ENCODE data around the gene HDAC11. TPM values are rescaled to one million over a fixed set of nuclear protein-coding genes. Genes with fewer than 3 reads are reported as not detected.

Gene HDAC11
- total and polyA plus RNA-seq, 7 donors: 9.2 to 29.6 (median 22.3) TPM

DNA sequence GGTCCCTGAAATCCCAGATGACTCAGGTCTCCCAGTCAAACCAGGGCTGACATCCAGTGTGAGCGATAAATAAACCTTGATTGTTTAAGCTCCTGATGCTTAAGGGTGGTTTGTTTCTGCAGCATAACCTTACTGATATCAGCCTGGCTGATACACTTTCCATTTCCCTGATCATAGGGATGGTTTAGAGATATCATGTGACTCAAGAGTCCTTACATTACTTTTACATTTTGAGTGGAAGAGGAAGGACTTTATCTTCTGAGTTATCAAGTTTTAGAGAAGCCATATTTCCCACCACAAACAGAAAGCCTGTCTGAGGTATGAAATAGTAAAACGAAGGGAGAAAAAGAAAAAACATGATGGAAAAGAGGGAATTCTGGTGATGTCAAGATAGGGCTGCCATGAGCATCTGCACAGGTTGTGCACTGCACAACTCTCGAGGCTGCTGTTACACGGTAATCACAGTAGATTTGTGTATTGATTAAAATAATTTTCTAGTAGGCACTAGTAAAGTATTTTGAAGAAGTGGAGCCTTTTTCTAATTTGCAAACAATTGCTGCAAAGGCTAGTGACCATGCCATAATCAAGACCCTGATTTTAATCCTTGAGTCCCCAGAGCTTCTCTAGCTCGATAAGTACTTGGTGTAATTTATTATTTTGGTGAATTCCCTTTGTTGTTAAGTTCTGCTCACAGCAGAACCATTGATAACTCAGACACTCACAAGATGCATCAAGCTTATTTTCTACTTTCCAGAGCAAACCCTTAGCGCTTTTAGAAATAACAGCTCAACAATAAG lies 34.7 kb downstream of the HDAC11 start:
- no peaks in the 10 kb centered on the region for H3K27me3 ChIP-seq (ENCODE audit: insufficient read depth in 3 of 3, low read length in 2 of 3)
- WGBS, 3 donors: 88 to 93% (median 91%) methylated on average over 6 of the region's 6 CpGs
- H3K4me1 ChIP-seq: no peaks in the 10 kb centered on the region
- no peak overlapping the region for H3K4me3 ChIP-seq
- no peaks in the 10 kb centered on the region for H3K9me3 ChIP-seq
- H3K36me3 ChIP-seq (ENCODE audit: insufficient read depth in 1 of 2, low read depth in 1 of 2): no peaks in the 10 kb centered on the region
- intact Hi-C loops (cut with DNase I): no loop called here
- TF ChIP-seq CTCF (IDR thresholded peaks at IDR 0.05): no peak
- no peak overlapping the region for H3K27ac ChIP-seq
- DNase-seq (no peak), ATAC-seq (no peak)

DNA sequence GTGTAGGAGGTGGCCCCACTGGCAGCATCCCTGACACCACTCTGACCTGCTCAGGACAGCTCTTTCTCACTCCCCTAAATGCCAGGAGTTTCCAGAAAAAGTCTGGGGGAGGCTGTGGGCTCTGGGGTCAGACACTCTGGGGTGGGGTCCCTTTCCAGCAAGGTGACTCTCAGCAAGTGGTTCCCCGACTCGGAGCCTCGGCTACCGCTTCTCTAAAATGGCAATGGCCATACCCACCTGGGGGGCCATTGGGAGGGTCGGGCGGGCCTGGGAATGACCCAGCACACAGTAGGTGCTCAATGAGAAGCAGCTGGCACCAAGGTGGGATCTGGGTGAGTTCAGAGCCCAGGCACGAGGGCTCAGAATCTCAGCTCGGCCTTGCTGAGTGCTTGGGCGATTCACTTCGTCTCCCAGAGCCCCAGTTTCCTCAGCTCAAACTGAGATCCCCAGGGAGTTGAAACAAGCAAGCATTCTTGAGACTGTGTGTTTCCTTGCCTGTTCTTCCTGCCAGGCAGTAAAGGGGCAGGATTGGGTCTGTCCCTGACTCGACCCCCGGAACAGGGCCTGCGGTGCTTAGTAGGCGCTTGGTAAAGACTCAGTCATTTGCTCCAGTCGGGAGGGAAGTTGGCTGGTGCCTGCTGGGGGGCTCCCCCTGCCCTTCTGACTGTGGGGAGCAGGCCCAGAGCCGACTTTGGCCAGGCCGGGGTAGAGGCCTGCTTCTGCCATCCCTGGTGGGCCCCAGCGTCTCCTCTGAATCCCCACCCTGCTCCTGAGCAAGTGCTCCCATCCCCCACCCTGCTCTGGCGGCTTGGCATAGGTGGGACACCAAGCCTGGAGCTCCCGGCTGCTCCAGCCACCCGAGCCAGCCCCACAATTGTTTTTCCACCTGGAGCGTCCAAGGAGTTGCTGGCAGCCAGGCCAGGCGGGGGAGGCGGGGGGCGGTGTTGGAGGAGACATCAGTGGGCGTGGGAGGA lies 36.0 kb downstream of the HDAC11 start:
- H3K9me3 ChIP-seq: no peaks in the 10 kb centered on the region
- no peak overlapping the region for H3K4me3 ChIP-seq
- H3K27me3 ChIP-seq (ENCODE audit: insufficient read depth in 3 of 3, low read length in 2 of 3): no peaks in the 10 kb centered on the region
- no peak overlapping the region for H3K27ac ChIP-seq
- intact Hi-C loops (cut with DNase I): no loop called here
- no peaks in the 10 kb centered on the region for H3K4me1 ChIP-seq
- ATAC-seq (peak in 2 of 4 donors; percentile 12 to 37), DNase-seq (peak; percentile 64 to 85)
- TF ChIP-seq CTCF (IDR thresholded peaks at IDR 0.05): no peak
- 61 to 68% (median 64%) methylated on average over 25 to 26 of the region's 26 CpGs for WGBS, 3 donors
- no peaks in the 10 kb centered on the region for H3K36me3 ChIP-seq (ENCODE audit: insufficient read depth in 1 of 2, low read depth in 1 of 2)

- H3K36me3 ChIP-seq (ENCODE audit: insufficient read depth in 1 of 2, low read depth in 1 of 2): no peaks in the 10 kb centered on the region
- intact Hi-C loops (cut with DNase I): no loop called here
- no peak overlapping the region for H3K4me3 ChIP-seq
- ATAC-seq (peak in 1 of 4 donors; percentile 1), DNase-seq (no peak)
- no peak for TF ChIP-seq CTCF (IDR thresholded peaks at IDR 0.05)
- no peaks in the 10 kb centered on the region for H3K27me3 ChIP-seq (ENCODE audit: insufficient read depth in 3 of 3, low read length in 2 of 3)
- WGBS, 3 donors: 73 to 85% (median 78%) methylated on average over 9 of the region's 9 CpGs
- H3K4me1 ChIP-seq: no peaks in the 10 kb centered on the region
- no peak overlapping the region for H3K27ac ChIP-seq
- H3K9me3 ChIP-seq: no peaks in the 10 kb centered on the region
These were observed 36.6 kb downstream of the HDAC11 start for GRCh38 chr3:13516760-13517135.

DNA sequence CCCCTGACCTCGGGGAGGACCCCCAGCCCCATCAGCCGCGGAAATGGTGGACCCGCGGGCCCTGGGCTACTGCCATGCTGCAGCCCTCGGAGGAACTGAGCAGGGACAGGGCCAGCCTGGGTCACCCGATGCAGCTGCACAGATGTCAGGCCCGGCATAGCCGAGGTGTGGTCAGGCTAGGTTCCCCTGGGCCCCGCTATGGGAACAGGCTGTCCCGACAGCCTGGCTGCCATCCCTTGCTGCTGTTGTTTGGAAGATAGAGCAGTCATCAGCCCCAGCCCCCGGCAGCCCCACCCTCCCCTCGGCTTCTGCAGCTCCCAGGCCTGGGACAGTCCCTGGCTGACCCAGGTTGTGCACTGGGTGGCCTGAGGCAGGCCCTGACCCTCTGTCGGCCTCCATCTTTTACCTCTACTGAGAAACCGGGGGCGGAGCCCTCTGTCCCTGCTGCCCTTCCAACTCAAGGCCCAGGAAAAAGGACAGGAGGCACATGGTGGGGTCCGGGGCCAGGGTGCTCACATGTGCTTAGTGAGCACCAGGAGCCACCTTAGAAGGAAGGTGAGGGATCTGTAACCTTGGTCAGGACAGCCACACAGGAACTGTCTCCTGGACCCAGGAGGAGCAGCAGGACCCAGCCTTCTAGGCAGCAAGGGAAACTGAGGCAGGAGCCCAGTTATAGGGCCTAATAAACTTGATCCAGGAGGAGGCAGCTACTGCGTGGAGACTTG lies 37.3 kb downstream of the HDAC11 start:
- Histone ChIP-seq H3K27me3 (ENCODE audit: insufficient read depth in 3 of 3, low read length in 2 of 3) (no peaks in the 10 kb centered on the region), H3K27ac (no peak overlapping the region), H3K4me3 (no peak overlapping the region), H3K4me1 (no peaks in the 10 kb centered on the region), H3K9me3 (no peaks in the 10 kb centered on the region), H3K36me3 (ENCODE audit: insufficient read depth in 1 of 2, low read depth in 1 of 2) (no peaks in the 10 kb centered on the region)
- DNase-seq: peak; percentile 87 to 95
- peak; percentile 48 to 88 (median 76) for ATAC-seq
- intact Hi-C loops (cut with DNase I): no loop called here
- TF ChIP-seq CTCF (IDR thresholded peaks at IDR 0.05): no peak
- WGBS, 3 donors: 26 to 47% (median 34%) methylated on average over 16 to 18 of the region's 18 CpGs

Data from psoas muscle (tissue), 8 donors.